GM12878 (cell line): ENCODE measurements around the gene MGAT4B. TPM values are rescaled to one million over a fixed set of nuclear protein-coding genes. Genes with fewer than 3 reads are reported as not detected.

Experiments used
- ATAC-seq: fragments of 200-7000 bp; cut with Tn5 transposase; 3 replicates; pipeline ENCODE4 v1.9.1; 2020; ENCODE audit warnings: mild to moderate bottlenecking, moderate library complexity
- BruUV-seq: library from RNA; stranded (reverse); fragments of 400-500 nt; replicated peaks from 2 replicates; lab custom pipeline; 2021; lab: Mats Ljungman, UMichigan
- CTCF ChIA-PET: fragments of 300-600 bp; sonication (Branson Sonifier 250); formaldehyde crosslinking; extraction: SDS; loops from one replicate; lab custom pipeline; 2021; ENCODE audit warnings: inconsistent platforms; lab: Yijun Ruan, JAX
- POLR2A ChIA-PET: fragments of 350-600 bp; formaldehyde crosslinking; extraction: SDS; loops from one replicate; lab custom pipeline; 2021; ENCODE audit warnings: inconsistent platforms; lab: Charles Lee
- RAD21 ChIA-PET: fragments of 300-600 bp; sonication (Branson Sonifier 250); formaldehyde crosslinking; loops from one replicate; lab custom pipeline; 2023; ENCODE audit warnings: antibody characterized with exemption; ENCODE audit not compliant: unreplicated experiment; lab: Charles Lee
- SMC1A ChIA-PET: fragments of 300-600 bp; sonication (Branson Sonifier 250); formaldehyde crosslinking; loops from one replicate; lab custom pipeline; 2023; ENCODE audit not compliant: unreplicated experiment, uncharacterized antibody; lab: Charles Lee
- DNase-seq: peaks from one replicate; pipeline ENCODE4 v3.0.0-alpha.2; 2011; ENCODE audit warnings: low read depth, low spot score
- FAIRE-seq: peaks from 3 replicates; lab custom pipeline; 2011; peaks lifted over from hg19 to GRCh38; lab: Jason Lieb, UNC
- H2AFZ ChIP-seq: 2 replicates; pipeline ENCODE4 v1.6.0; 2011; ENCODE audit warnings: low read depth, low read length, control low read depth; ENCODE audit not compliant: control insufficient read depth
- H3K27ac ChIP-seq: 2 replicates; pipeline ENCODE4 v1.5.1; 2011; ENCODE audit warnings: control low read depth; ENCODE audit not compliant: control insufficient read depth, insufficient read depth
- H3K27me3 ChIP-seq, 2 experiments: replicated peaks in 1 of 2; 2 replicates each; pipeline versions ENCODE4 v1.6.0 to v1.6.1; 2011; ENCODE audit warnings: low read length in 1 of 2; ENCODE audit not compliant: control insufficient read depth in 2 of 2, insufficient read depth in 2 of 2
- H3K36me3 ChIP-seq, 2 experiments: 2 replicates each; pipeline ENCODE4 v1.5.1; 2011; ENCODE audit warnings: low read length in 1 of 2; ENCODE audit not compliant: control insufficient read depth in 2 of 2, insufficient read depth in 2 of 2
- H3K4me1 ChIP-seq: 2 replicates; pipeline ENCODE4 v1.6.1; 2011; ENCODE audit warnings: mild to moderate bottlenecking, low read length, moderate library complexity, mixed read lengths; ENCODE audit not compliant: control insufficient read depth, insufficient read depth
- H3K4me2 ChIP-seq: 2 replicates; pipeline ENCODE4 v1.6.0; 2011; ENCODE audit warnings: control low read depth; ENCODE audit not compliant: control insufficient read depth, insufficient read depth
- H3K4me3 ChIP-seq: fragments of 200-600 bp; sonication (generic); 2 replicates; pipeline ENCODE4 v1.5.1; 2016
- H3K79me2 ChIP-seq: 2 replicates; pipeline ENCODE4 v1.6.0; 2011; ENCODE audit warnings: low read length; ENCODE audit not compliant: control insufficient read depth, insufficient read depth
- H3K9ac ChIP-seq: 2 replicates; pipeline ENCODE4 v1.8.0; 2011; ENCODE audit warnings: low read length, control low read depth, mixed read lengths; ENCODE audit not compliant: control insufficient read depth, insufficient read depth
- H3K9me3 ChIP-seq: replicated peaks from 3 replicates; pipeline ENCODE4 v1.5.1; 2011; ENCODE audit warnings: mild to moderate bottlenecking, low read length; ENCODE audit not compliant: control insufficient read depth, insufficient read depth
- H4K20me1 ChIP-seq: 2 replicates; pipeline ENCODE4 v1.6.0; 2011; ENCODE audit not compliant: control insufficient read depth, insufficient read depth
- BCLAF1 ChIP-seq: fragments of 450-650 bp; IDR thresholded peaks from 2 replicates; pipeline ENCODE4 v1.6.1; 2017; ENCODE audit warnings: antibody characterized with exemption, mild to moderate bottlenecking, moderate library complexity
- CBX3 ChIP-seq: fragments of 200-600 bp; sonication (generic); IDR thresholded peaks from 2 replicates; pipeline ENCODE4 v1.6.1; 2016; ENCODE audit warnings: low read depth, borderline replicate concordance
- ESRRA ChIP-seq: IDR thresholded peaks from 2 replicates; pipeline ENCODE4 v1.6.1; 2012; ENCODE audit warnings: mild to moderate bottlenecking, low read length, improper control_type of control experiment
- EZH2 ChIP-seq: IDR thresholded peaks from 2 replicates; pipeline ENCODE4 v1.6.1; 2012; ENCODE audit warnings: low read depth, mild to moderate bottlenecking, control low read depth, inconsistent platforms, low read length, borderline replicate concordance; ENCODE audit not compliant: control insufficient read depth
- IKZF2 ChIP-seq, 2 experiments: fragments of 450-650 bp; IDR thresholded peaks; 2 replicates each; pipeline ENCODE4 v1.6.1; 2017; ENCODE audit warnings: mild to moderate bottlenecking in 2 of 2, moderate library complexity in 2 of 2
- IRF5 ChIP-seq: fragments of 450-650 bp; IDR thresholded peaks from 2 replicates; pipeline ENCODE4 v1.6.1; 2017; ENCODE audit warnings: borderline replicate concordance
- KAT2A ChIP-seq: conservative IDR thresholded peaks from 2 replicates; pipeline ENCODE4 v1.6.1; 2011; ENCODE audit warnings: low read depth, low read length; ENCODE audit not compliant: control insufficient read depth
- MXI1 ChIP-seq: fragments of 150-350 bp; IDR thresholded peaks from 2 replicates; pipeline ENCODE4 v1.6.1; 2011; ENCODE audit warnings: low read depth, mild to moderate bottlenecking, inconsistent platforms, low read length, improper control_type of control experiment
- NFIC ChIP-seq: IDR thresholded peaks from 2 replicates; pipeline ENCODE4 v1.6.1; 2012; ENCODE audit warnings: low read depth, mild to moderate bottlenecking, inconsistent platforms, low read length, moderate library complexity
- NFYA ChIP-seq: IDR thresholded peaks from 2 replicates; pipeline ENCODE4 v1.6.1; 2011; ENCODE audit warnings: low read depth, mild to moderate bottlenecking, low read length, improper control_type of control experiment, borderline replicate concordance
- PML ChIP-seq: IDR thresholded peaks from 2 replicates; pipeline ENCODE4 v1.6.1; 2012; ENCODE audit warnings: low read length, inconsistent platforms
- POLR2AphosphoS5 ChIP-seq: IDR thresholded peaks from 2 replicates; pipeline ENCODE4 v1.6.1; 2011; ENCODE audit warnings: mild to moderate bottlenecking, low read length, inconsistent platforms
- SREBF2 ChIP-seq: IDR thresholded peaks from 2 replicates; pipeline ENCODE4 v1.6.1; 2012; ENCODE audit warnings: mild to moderate bottlenecking, low read length
- SUZ12 ChIP-seq: fragments of 200-600 bp; sonication (generic); IDR thresholded peaks from one replicate; pipeline ENCODE4 v1.6.1; 2018; ENCODE audit warnings: antibody characterized with exemption, mild to moderate bottlenecking; ENCODE audit not compliant: unreplicated experiment
- TAF1 ChIP-seq: IDR thresholded peaks from 2 replicates; pipeline ENCODE4 v1.6.1; 2011; ENCODE audit warnings: mild to moderate bottlenecking, low read depth, low read length, borderline replicate concordance
- TCF7 ChIP-seq: IDR thresholded peaks from 2 replicates; pipeline ENCODE4 v1.6.1; 2014; ENCODE audit warnings: antibody characterized with exemption, borderline replicate concordance
- WGBS: methylation state at CpG from one replicate; pipeline ENCODE4 v1.1.6; 2016; ENCODE audit warnings: low lambda C conversion rate; ENCODE audit not compliant: insufficient replicate concordance, insufficient coverage; ENCODE audit errors: missing lambda C conversion rate; 5-methylcytosine and 5-hydroxymethylcytosine counted together
- in situ Hi-C: fragments of 300-500 bp; cut with MboI; formaldehyde crosslinking; loops from 9 replicates; pipeline ENCODE4 v1.14.3; 2018; ENCODE audit warnings: mixed read lengths
- intact Hi-C: fragments of 100-400 bp; cut with micrococcal nuclease; formaldehyde crosslinking; loops from one replicate; pipeline ENCODE4 v1.14.2; 2022; ENCODE audit not compliant: unreplicated experiment
- polyA plus RNA-seq, 11 experiments: library from polyadenylated mRNA; depleted of rRNA in 4 of 11; unstranded in 6 of 11; stranded (reverse) in 5 of 11; fragments of >200 nt; fragmentation: Nextera tagmentation in 4 of 11; fragmentation: Illumina TruSeq in 1 of 11; extraction: Ambion mirVana in 4 of 11; extraction: Trizol in 1 of 11; gene quantifications; 1 replicate in 1 of 11; 2 replicates in 10 of 11; pipeline versions ENCODE4 v1.2.1 to v1.2.3, GENCODE V29; 2011 to 2016; ENCODE audit warnings: inconsistent platforms in 2 of 11, missing spikeins in 2 of 11, low read depth in 1 of 11
- total RNA-seq, 4 experiments: library from RNA; depleted of rRNA in 3 of 4; stranded (reverse); fragments of >200 nt in 3 of 4; fragmentation: Illumina TruSeq in 1 of 4; extraction: Trizol in 1 of 4; gene quantifications; 2 replicates each; pipeline versions ENCODE4 v1.2.1 to v1.2.3, GENCODE V29; 2013 to 2021

The MGAT4B gene
- total and polyA plus RNA-seq, 10 of the 15 experiments (the other 5 are each of a cell fraction or from before 2014, with no cell fraction given): 0.60 to 82.5 (median 34.4) TPM; not detected in 1

DNA sequence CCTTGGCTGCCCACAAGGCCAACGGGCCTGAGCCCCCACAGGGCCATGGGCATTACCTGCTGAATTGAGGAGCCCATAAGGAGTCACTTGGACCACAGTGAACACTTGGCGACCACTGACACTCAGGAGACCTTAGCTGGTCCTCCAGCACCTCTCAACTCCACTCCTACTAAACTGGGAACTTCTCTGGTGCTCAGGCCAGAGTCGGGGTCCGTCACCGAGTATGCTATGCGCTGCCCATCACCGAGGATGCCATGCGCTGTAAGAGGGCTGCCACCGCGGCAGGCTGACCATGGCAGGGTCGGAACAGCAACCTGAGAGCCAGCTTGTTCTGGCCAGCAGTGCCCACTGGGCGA, 13.4 kb upstream of the MGAT4B start:
- intact Hi-C loops (loop anchor here (2.0 kb wide), 1 partner anchor 39 kb away; the partner anchor contains the start of gene MRNIP), in situ Hi-C loops (loop anchor here (25.0 kb wide), 1 partner anchor 992 kb away; the partner anchor contains the start of gene MGAT1)
- H2AFZ ChIP-seq: no peak overlapping the region; the same call in 1 of the 2 replicates
- H3K4me1 ChIP-seq: peaks cover 38% of the 10 kb centered on the region
- peaks cover 29% of the 10 kb centered on the region for H3K79me2 ChIP-seq
- no peak for DNase-seq
- no peaks in the 10 kb centered on the region for H3K9me3 ChIP-seq
- H3K9ac ChIP-seq: peak overlapping the region; percentile 63
- peak overlapping the region; percentile 99 for H3K4me2 ChIP-seq
- peaks cover 14% of the 10 kb centered on the region for H4K20me1 ChIP-seq
- ChIA-PET SMC1A (interaction anchor here (1.6 kb wide), 1 partner anchor 18 kb away, joined by 5 read pairs; no protein-coding TSS in a partner anchor), CTCF (interaction anchor here (1.0 to 2.0 kb wide), 7 partner anchors 9 to 86 kb away, joined by 3 to 6 read pairs (median 5); partner anchors contain the start of gene LTC4S), POLR2A (interaction anchor here (0.5 to 2.0 kb wide), 13 partner anchors 9 to 1600 kb away, joined by 3 to 9 read pairs (median 4); partner anchors contain the start of gene HNRNPH1), RAD21 (interaction anchor here (0.6 to 1.8 kb wide), 5 partner anchors 9 to 196 kb away, joined by 3 to 6 read pairs (median 4); partner anchors contain the start of gene HNRNPH1)
- FAIRE-seq: no peak
- no peaks in the 10 kb centered on the region for H3K27me3 ChIP-seq
- TF ChIP-seq TAF1: no peak
- no peak for TF ChIP-seq ESRRA
- TF ChIP-seq IKZF2 (IDR thresholded peaks at IDR 0.05): no peak
- TF ChIP-seq SREBF2: no peak
- TF ChIP-seq KAT2A: no peak
- no peak for TF ChIP-seq TCF7
- TF ChIP-seq NFIC: no peak
- TF ChIP-seq SUZ12: no peak
- no peak for TF ChIP-seq BCLAF1
- TF ChIP-seq EZH2: no peak
- no peak for TF ChIP-seq CBX3
- TF ChIP-seq PML: no peak
- TF ChIP-seq NFYA: no peak
- no peak for TF ChIP-seq POLR2AphosphoS5
- no peak for TF ChIP-seq IRF5
- TF ChIP-seq MXI1: no peak
- H3K36me3 ChIP-seq: peaks cover 10 to 14% of the 10 kb centered on the region in 2 experiments
- no TSS peak for BruUV-seq
- peak overlapping the region; percentile 68; the same call in 1 of the 2 replicates for H3K4me3 ChIP-seq
- H3K27ac ChIP-seq: peak overlapping the region; percentile 96
- 48% methylated on average over 12 of the region's 12 CpGs for WGBS
- ATAC-seq: no peak
